ENCODE measurements around the gene RUFY3.

DNA sequence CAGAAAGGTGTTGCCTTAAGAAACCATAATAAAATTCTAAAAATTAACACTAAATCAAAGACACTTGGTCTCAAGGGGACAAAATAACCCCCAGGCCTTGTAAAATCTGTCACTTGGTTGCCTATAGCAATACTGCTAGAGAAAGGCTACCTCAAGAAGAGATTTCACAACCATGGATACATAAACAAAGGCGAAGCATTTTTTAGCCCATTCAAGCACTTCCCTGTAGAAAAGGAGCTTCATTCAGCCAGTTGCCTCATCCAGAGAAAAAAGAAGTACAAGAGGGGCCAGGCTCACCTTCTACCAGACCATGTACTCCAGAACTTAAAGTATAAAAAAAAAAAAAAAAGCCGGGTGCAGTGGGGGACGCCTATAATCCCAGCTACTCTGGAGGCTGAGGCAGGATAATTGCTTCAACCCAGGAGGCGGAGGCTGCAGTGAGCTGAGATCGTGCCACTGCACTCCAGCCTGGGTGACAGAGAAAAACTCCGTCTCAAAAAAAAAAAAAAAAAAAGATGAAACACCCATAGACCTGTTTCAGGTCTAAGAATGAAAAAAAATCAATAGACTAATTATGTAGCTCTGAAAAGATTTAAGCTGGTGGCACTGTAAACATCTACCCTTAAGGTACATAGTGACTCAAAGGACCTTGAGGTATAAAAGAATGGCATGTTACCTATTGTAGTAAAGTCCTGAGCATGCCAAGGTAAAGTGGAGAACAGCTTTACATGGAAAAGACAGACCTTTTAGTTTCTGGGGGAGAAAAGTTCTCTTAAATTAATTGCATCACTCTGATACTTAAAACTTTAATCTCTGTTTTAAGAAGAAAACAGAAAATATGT is 18.0 kb downstream of the RUFY3 start:
- TF ChIP-seq CTCF (IDR thresholded peaks at IDR 0.05 in 2 of 3, conservative IDR thresholded peaks at IDR 0.05 in 1 of 3; ENCODE audit: borderline replicate concordance in 1 of 3, insufficient read depth in 1 of 3, low read depth in 2 of 3, low read length in 2 of 3) (no peak), EZH2 (IDR thresholded peaks at IDR 0.05) (no peak)

All from HCT116 (cell line).